NCI-H2171 (cell line): Measurements from ENCODE around the gene NODAL.

ENCODE experiments used
- DNase-seq: peaks from one replicate; lab custom pipeline; 2025; lab: John Stamatoyannopoulos, UW

Gene NODAL

GRCh38 chr10:70432561-70433263, 8.8 kb downstream of the NODAL start:
- DNase-seq: no peak

- no peak for DNase-seq
These were observed 9.4 kb downstream of the NODAL start for GRCh38 chr10:70432101-70432500.

GRCh38 chr10:70430493-70431445, 10.7 kb downstream of the NODAL start:
- no peak for DNase-seq

- DNase-seq: no peak
These were observed 14.7 kb downstream of the NODAL start for GRCh38 chr10:70426823-70427222.

- no peak for DNase-seq
These were observed 16.4 kb downstream of the NODAL start for GRCh38 chr10:70425096-70425495.

GRCh38 chr10:70424320-70424719, 17.2 kb downstream of the NODAL start:
- no peak for DNase-seq

GRCh38 chr10:70418713-70419112, 22.8 kb downstream of the NODAL start:
- DNase-seq: no peak

GRCh38 chr10:70418229-70418628, 23.3 kb downstream of the NODAL start:
- DNase-seq: no peak

GRCh38 chr10:70417568-70417967, 23.9 kb downstream of the NODAL start:
- DNase-seq: no peak

- no peak for DNase-seq
These were observed 29.1 kb downstream of the NODAL start for GRCh38 chr10:70412356-70412755.

GRCh38 chr10:70410608-70411007, 30.9 kb downstream of the NODAL start:
- DNase-seq: no peak

- DNase-seq: no peak
These were observed 31.7 kb downstream of the NODAL start for GRCh38 chr10:70409772-70410171.

- no peak for DNase-seq
These were observed 36.2 kb downstream of the NODAL start for GRCh38 chr10:70405037-70405824.

- no peak for DNase-seq
These were observed 36.8 kb downstream of the NODAL start for GRCh38 chr10:70404787-70405036.

GRCh38 chr10:70404036-70404786, 37.3 kb downstream of the NODAL start, which contains the start of gene EIF4EBP2:
TSS of gene EIF4EBP2 (plus strand) at chr10:70404145. CDS start at chr10:70404402, 257 bp downstream.
- peak; percentile 77 for DNase-seq

GRCh38 chr10:70403483-70404035, 37.9 kb downstream of the NODAL start:
- no peak for DNase-seq

- DNase-seq: no peak
These were observed 42.3 kb downstream of the NODAL start for GRCh38 chr10:70399177-70399576.

GRCh38 chr10:70396140-70396539, 45.3 kb downstream of the NODAL start:
- DNase-seq: no peak

- DNase-seq: no peak
These were observed 49.8 kb downstream of the NODAL start for GRCh38 chr10:70391654-70392053.
